DOHH2 (cell line): ENCODE measurements around the gene SF3A1.

Source experiments
- H3F3A ChIP-seq: fragments of 200-600 bp; sonication (generic), shearing (Covaris generic); 2 replicates; pipeline ENCODE4 v1.6.0; 2016; ENCODE audit warnings: antibody characterized with exemption, mild to moderate bottlenecking; ENCODE audit not compliant: control insufficient read depth, insufficient read depth
- H3K27ac ChIP-seq: fragments of 200-600 bp; sonication (generic); 2 replicates; pipeline ENCODE4 v1.5.1; 2014; ENCODE audit warnings: low read depth, mild to moderate bottlenecking, low read length, moderate library complexity
- H3K27me3 ChIP-seq: fragments of 200-600 bp; sonication (generic); 2 replicates; pipeline ENCODE4 v1.6.1; 2014; ENCODE audit warnings: mild to moderate bottlenecking, low read length, mixed read lengths; ENCODE audit not compliant: control insufficient read depth
- H3K36me3 ChIP-seq: fragments of 200-600 bp; sonication (generic); 2 replicates; pipeline ENCODE4 v1.6.1; 2014; ENCODE audit warnings: mild to moderate bottlenecking, low read length, moderate library complexity, mixed read lengths; ENCODE audit not compliant: control insufficient read depth
- H3K4me1 ChIP-seq: fragments of 200-600 bp; sonication (generic); 2 replicates; pipeline ENCODE4 v1.6.1; 2014; ENCODE audit warnings: mild to moderate bottlenecking, low read length, mixed read lengths; ENCODE audit not compliant: control insufficient read depth
- H3K4me2 ChIP-seq: fragments of 200-600 bp; sonication (generic); 2 replicates; pipeline ENCODE4 v1.6.0; 2014; ENCODE audit warnings: mild to moderate bottlenecking, low read length, moderate library complexity
- H3K4me3 ChIP-seq: fragments of 200-600 bp; sonication (generic); 2 replicates; pipeline ENCODE4 v1.5.1; 2014; ENCODE audit warnings: mild to moderate bottlenecking, low read length, mixed read lengths
- H3K79me2 ChIP-seq: fragments of 200-600 bp; sonication (generic); 2 replicates; pipeline ENCODE4 v1.6.1; 2014; ENCODE audit warnings: mild to moderate bottlenecking, low read length, mixed read lengths; ENCODE audit not compliant: control insufficient read depth
- H3K9me2 ChIP-seq: fragments of 200-600 bp; sonication (generic); replicated peaks from 2 replicates; pipeline ENCODE4 v1.6.1; 2014; ENCODE audit warnings: mild to moderate bottlenecking, low read length, mixed read lengths; ENCODE audit not compliant: control insufficient read depth
- H3K9me3 ChIP-seq: fragments of 200-600 bp; sonication (generic); 2 replicates; pipeline ENCODE4 v1.6.1; 2014; ENCODE audit warnings: antibody characterized with exemption, low read length, mixed read lengths; ENCODE audit not compliant: control insufficient read depth, insufficient read depth
- H4K20me1 ChIP-seq: fragments of 200-600 bp; sonication (generic); 2 replicates; pipeline ENCODE4 v1.6.0; 2014; ENCODE audit warnings: low read depth, mild to moderate bottlenecking, antibody characterized with exemption, low read length, moderate library complexity; ENCODE audit not compliant: control insufficient read depth, insufficient read depth
- CTCF ChIP-seq: fragments of 200-600 bp; sonication (generic); IDR thresholded peaks from one replicate; pipeline ENCODE4 v1.5.1; 2014; ENCODE audit warnings: antibody characterized with exemption, mild to moderate bottlenecking, low read depth, low read length; ENCODE audit not compliant: poor library complexity, severe bottlenecking
- EZH2phosphoT487 ChIP-seq: fragments of 200-600 bp; sonication (generic); IDR thresholded peaks from 2 replicates; pipeline ENCODE4 v1.6.1; 2017; ENCODE audit warnings: borderline replicate concordance, mild to moderate bottlenecking, antibody characterized with exemption, low read length, moderate library complexity, mixed read lengths

Gene SF3A1

GRCh38 chr22:30334646-30335045 is 22.0 kb downstream of the SF3A1 start:
- TF ChIP-seq CTCF (no peak), EZH2phosphoT487 (no peak)
- H3K79me2 ChIP-seq = no peaks in the 10 kb centered on the region
- H4K20me1 ChIP-seq = no peaks in the 10 kb centered on the region
- no peaks in the 10 kb centered on the region for H3K9me2 ChIP-seq
- peaks cover under 1% of the 10 kb centered on the region; the same call in 1 of the 2 replicates for H3F3A ChIP-seq
- no peaks in the 10 kb centered on the region for H3K27me3 ChIP-seq
- H3K4me3 ChIP-seq = no peak overlapping the region
- no peak overlapping the region for H3K4me2 ChIP-seq
- H3K36me3 ChIP-seq = peaks cover 81% of the 10 kb centered on the region
- no peaks in the 10 kb centered on the region for H3K4me1 ChIP-seq
- H3K9me3 ChIP-seq = no peaks in the 10 kb centered on the region
- H3K27ac ChIP-seq = no peak overlapping the region

GRCh38 chr22:30333707-30334087 is 23.0 kb downstream of the SF3A1 start:
- no peak overlapping the region for H3K4me2 ChIP-seq
- H3K4me3 ChIP-seq = no peak overlapping the region
- H4K20me1 ChIP-seq = no peaks in the 10 kb centered on the region
- H3K36me3 ChIP-seq = peaks cover 75% of the 10 kb centered on the region
- H3K4me1 ChIP-seq = no peaks in the 10 kb centered on the region
- no peaks in the 10 kb centered on the region for H3K79me2 ChIP-seq
- H3K9me3 ChIP-seq = no peaks in the 10 kb centered on the region
- no peak overlapping the region for H3K27ac ChIP-seq
- H3F3A ChIP-seq = peaks cover 7% of the 10 kb centered on the region; the same call in 1 of the 2 replicates
- no peaks in the 10 kb centered on the region for H3K27me3 ChIP-seq
- no peaks in the 10 kb centered on the region for H3K9me2 ChIP-seq
- TF ChIP-seq CTCF (no peak), EZH2phosphoT487 (no peak)

GRCh38 chr22:30332994-30333706 is 23.5 kb downstream of the SF3A1 start:
- no peak overlapping the region for H3K27ac ChIP-seq
- H3K79me2 ChIP-seq = no peaks in the 10 kb centered on the region
- TF ChIP-seq EZH2phosphoT487 = no peak
- no peak for TF ChIP-seq CTCF
- no peak overlapping the region for H3K4me2 ChIP-seq
- H3K27me3 ChIP-seq = no peaks in the 10 kb centered on the region
- H4K20me1 ChIP-seq = no peaks in the 10 kb centered on the region
- H3F3A ChIP-seq = peaks cover 7% of the 10 kb centered on the region; the same call in 1 of the 2 replicates
- no peaks in the 10 kb centered on the region for H3K9me2 ChIP-seq
- peaks cover 74% of the 10 kb centered on the region for H3K36me3 ChIP-seq
- H3K4me1 ChIP-seq = no peaks in the 10 kb centered on the region
- no peaks in the 10 kb centered on the region for H3K9me3 ChIP-seq
- no peak overlapping the region for H3K4me3 ChIP-seq
